ENCODE data around the gene SLCO1B1. TPM values are rescaled to one million over a fixed set of nuclear protein-coding genes. Genes with fewer than 3 reads are reported as not detected.

SLCO1B1 gene
- total and polyA plus RNA-seq, 2 experiments from 2014 or later: 0.24 to 0.50 TPM

DNA sequence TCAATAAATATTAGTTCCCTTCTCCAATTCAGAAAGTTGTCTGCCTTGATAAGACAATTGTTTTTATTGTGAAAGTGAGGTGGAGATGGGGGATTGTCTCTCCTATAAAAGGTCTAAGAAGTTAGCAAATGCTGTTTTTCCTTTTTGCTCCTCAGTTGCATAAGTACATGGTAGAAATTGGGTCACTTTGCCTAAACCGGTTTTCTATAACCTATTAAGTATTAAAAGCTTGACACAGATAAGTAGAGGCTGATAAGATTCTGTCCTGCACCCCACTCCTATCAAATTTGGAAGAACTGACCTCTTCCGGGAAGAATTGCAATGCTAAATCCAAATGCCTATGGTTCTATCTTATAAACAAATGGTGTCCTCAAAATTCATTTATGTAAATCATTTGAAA lies 7.0 kb downstream of the SLCO1B1 start (continued):
- TF ChIP-seq REST (IDR thresholded peaks at IDR 0.05; ENCODE audit: unreplicated experiment) (no peak), EZH2 (IDR thresholded peaks at IDR 0.05; ENCODE audit: low read depth, unreplicated experiment) (no peak), JUNB (IDR thresholded peaks at IDR 0.05; ENCODE audit: unreplicated experiment) (no peak), ZNF114 (CRISPR knock-in tag; IDR thresholded peaks at IDR 0.05) (no peak), CTCF (conservative IDR thresholded peaks at IDR 0.05; ENCODE audit: low read depth in 2 of 2) (no peak)

DNA sequence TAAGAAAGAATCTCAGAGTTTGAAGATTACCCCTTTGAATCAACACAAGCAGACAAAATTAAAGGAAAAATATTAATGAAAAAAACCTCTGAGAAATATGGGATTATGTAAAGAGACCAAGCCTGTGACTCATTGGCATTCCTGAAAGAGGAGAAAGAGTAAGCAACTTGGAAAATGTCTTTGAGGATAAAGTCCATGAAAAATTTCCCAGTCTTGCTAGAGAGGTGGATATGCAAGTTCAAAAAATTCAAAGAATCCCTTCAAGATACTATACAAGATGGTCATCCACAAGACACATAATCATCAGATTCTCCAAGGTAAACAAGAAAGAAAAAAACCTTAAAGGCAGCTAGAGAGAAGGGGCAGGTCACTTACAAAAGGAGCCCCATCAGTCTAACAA lies 13.3 kb downstream of the SLCO1B1 start:
- Mint-ChIP-seq H3K4me1 (no peaks in the 10 kb centered on the region), H3K4me3 (no peak overlapping the region), H3K36me3 (ENCODE audit: low read depth) (no peaks in the 10 kb centered on the region), H3K27ac (no peak overlapping the region), H3K27me3 (ENCODE audit: insufficient read depth, low read depth, poor library complexity) (no peaks in the 10 kb centered on the region), H3K9me3 (no peaks in the 10 kb centered on the region; the same call in 2 of the 3 replicates)
- H3K27me3 ChIP-seq (ENCODE audit: insufficient read depth): no peaks in the 10 kb centered on the region
- no peak overlapping the region for H3K4me2 ChIP-seq
- no peak overlapping the region for H3K4me3 ChIP-seq
- ATAC-seq: no peak
- H3K4me1 ChIP-seq (ENCODE audit: insufficient read depth): no peaks in the 10 kb centered on the region
- no peaks in the 10 kb centered on the region for H3K9me2 ChIP-seq (ENCODE audit: insufficient read depth)
- H3F3A ChIP-seq (replicated peaks; ENCODE audit: low read depth): no peaks in the 10 kb centered on the region
- no peaks in the 10 kb centered on the region for H3K36me3 ChIP-seq (ENCODE audit: insufficient read depth)
- no peak overlapping the region for H3K27ac ChIP-seq (ENCODE audit: low read depth)
- no peaks in the 10 kb centered on the region for H4K20me1 ChIP-seq (replicated peaks; ENCODE audit: insufficient read depth)
- H3K79me2 ChIP-seq (replicated peaks; ENCODE audit: insufficient read depth): no peaks in the 10 kb centered on the region
- no peak for DNase-seq (ENCODE audit: low spot score)
- no peak overlapping the region for H2AFZ ChIP-seq
- TF ChIP-seq STAT1 (IDR thresholded peaks at IDR 0.05; ENCODE audit: unreplicated experiment) (no peak), EZH2phosphoT487 (IDR thresholded peaks at IDR 0.05; ENCODE audit: unreplicated experiment) (no peak), ZNF331 (CRISPR knock-in tag; IDR thresholded peaks at IDR 0.05; ENCODE audit: low read depth) (no peak), CREB1 (CRISPR knock-in tag; IDR thresholded peaks at IDR 0.05; ENCODE audit: low read depth) (no peak), ZNF462 (CRISPR knock-in tag; IDR thresholded peaks at IDR 0.05) (no peak), ETS1 (IDR thresholded peaks at IDR 0.05) (no peak)

Measured in GM23338 (cell line).